PC-9 (cell line): ENCODE measurements around the gene TXNDC16. TPM values are rescaled to one million over a fixed set of nuclear protein-coding genes. Genes with fewer than 3 reads are reported as not detected.

ENCODE experiments used
- BruUV-seq: library from RNA; stranded (reverse); fragments of 400-500 nt; replicated peaks from 2 replicates; lab custom pipeline; 2021; lab: Mats Ljungman, UMichigan
- CTCF ChIA-PET: fragments of 300-600 bp; sonication (Branson Sonifier 250); formaldehyde crosslinking; loops from one replicate; lab custom pipeline; 2022; ENCODE audit warnings: antibody characterized with exemption; lab: Charles Lee
- POLR2A ChIA-PET: fragments of 300-600 bp; sonication (Branson Sonifier 250); formaldehyde crosslinking; loops from one replicate; lab custom pipeline; 2022; ENCODE audit warnings: antibody characterized with exemption; ENCODE audit not compliant: unreplicated experiment; lab: Charles Lee
- DNase-seq, 2 experiments: peaks; one replicate each; pipeline versions ENCODE4 v3.0.0 to v3.0.0-alpha.2; 2015 to 2022; ENCODE audit warnings: mixed read lengths in 1 of 2
- H2AFZ ChIP-seq: fragments of 200-600 bp; sonication (generic); 2 replicates; pipeline ENCODE4 v1.8.1; 2017; ENCODE audit warnings: antibody characterized with exemption
- H3F3A ChIP-seq: fragments of 200-600 bp; sonication (generic); 2 replicates; pipeline ENCODE4 v1.8.1; 2017; ENCODE audit warnings: antibody characterized with exemption, mild to moderate bottlenecking, low read depth; ENCODE audit not compliant: insufficient read depth
- H3K27ac ChIP-seq: fragments of 200-600 bp; sonication (generic); 2 replicates; pipeline ENCODE4 v1.6.1; 2016; ENCODE audit warnings: mixed run types
- H3K27me3 ChIP-seq: fragments of 200-600 bp; sonication (generic); 2 replicates; pipeline ENCODE4 v1.6.1; 2016; ENCODE audit warnings: low read depth, mixed run types; ENCODE audit not compliant: insufficient read depth
- H3K36me3 ChIP-seq: fragments of 200-600 bp; sonication (generic); 2 replicates; pipeline ENCODE4 v1.6.1; 2016; ENCODE audit warnings: low read depth, mixed run types
- H3K4me1 ChIP-seq: fragments of 200-600 bp; sonication (generic); replicated peaks from 2 replicates; pipeline ENCODE4 v1.6.1; 2016; ENCODE audit warnings: mixed run types; ENCODE audit not compliant: insufficient read depth
- H3K4me2 ChIP-seq: fragments of 200-600 bp; sonication (generic); 2 replicates; pipeline ENCODE4 v1.6.1; 2017; ENCODE audit warnings: mixed run types
- H3K4me3 ChIP-seq: fragments of 200-600 bp; sonication (generic); 2 replicates; pipeline ENCODE4 v1.6.1; 2016; ENCODE audit warnings: mixed run types
- H3K79me2 ChIP-seq: fragments of 200-600 bp; sonication (generic); 2 replicates; pipeline ENCODE4 v1.6.1; 2017; ENCODE audit warnings: low read depth, mixed run types
- H3K9me2 ChIP-seq: fragments of 200-600 bp; sonication (generic); 2 replicates; pipeline ENCODE4 v1.8.1; 2017; ENCODE audit warnings: mild to moderate bottlenecking; ENCODE audit not compliant: insufficient read depth
- H3K9me3 ChIP-seq: fragments of 200-600 bp; sonication (generic); 2 replicates; pipeline ENCODE4 v1.8.1; 2016; ENCODE audit warnings: low read depth; ENCODE audit not compliant: insufficient read depth
- H4K20me1 ChIP-seq: fragments of 200-600 bp; sonication (generic); 2 replicates; pipeline ENCODE4 v1.8.1; 2017; ENCODE audit not compliant: insufficient read depth
- EZH2 ChIP-seq: fragments of 200-600 bp; sonication (generic); IDR thresholded peaks from 2 replicates; pipeline ENCODE4 v1.8.0; 2017; ENCODE audit warnings: antibody characterized with exemption, low read depth
- intact Hi-C: fragments of 100-400 bp; cut with micrococcal nuclease; formaldehyde crosslinking; loops from one replicate; pipeline ENCODE4 v1.10.0; 2022; ENCODE audit not compliant: unreplicated experiment
- total RNA-seq: library from RNA; stranded (reverse); gene quantifications from 2 replicates; pipeline ENCODE4 v1.2.3, GENCODE V29; 2021
- TF ChIP-seq, protein P1 (sequence below): fragments of 200-600 bp; sonication (generic); conservative IDR thresholded peaks from 2 replicates; pipeline ENCODE4 v1.6.1; 2017; ENCODE audit warnings: mixed run types, antibody characterized with exemption, mild to moderate bottlenecking, moderate library complexity

The TXNDC16 gene
- total RNA-seq, 1 experiment from 2014 or later = 5.7 TPM

DNA sequence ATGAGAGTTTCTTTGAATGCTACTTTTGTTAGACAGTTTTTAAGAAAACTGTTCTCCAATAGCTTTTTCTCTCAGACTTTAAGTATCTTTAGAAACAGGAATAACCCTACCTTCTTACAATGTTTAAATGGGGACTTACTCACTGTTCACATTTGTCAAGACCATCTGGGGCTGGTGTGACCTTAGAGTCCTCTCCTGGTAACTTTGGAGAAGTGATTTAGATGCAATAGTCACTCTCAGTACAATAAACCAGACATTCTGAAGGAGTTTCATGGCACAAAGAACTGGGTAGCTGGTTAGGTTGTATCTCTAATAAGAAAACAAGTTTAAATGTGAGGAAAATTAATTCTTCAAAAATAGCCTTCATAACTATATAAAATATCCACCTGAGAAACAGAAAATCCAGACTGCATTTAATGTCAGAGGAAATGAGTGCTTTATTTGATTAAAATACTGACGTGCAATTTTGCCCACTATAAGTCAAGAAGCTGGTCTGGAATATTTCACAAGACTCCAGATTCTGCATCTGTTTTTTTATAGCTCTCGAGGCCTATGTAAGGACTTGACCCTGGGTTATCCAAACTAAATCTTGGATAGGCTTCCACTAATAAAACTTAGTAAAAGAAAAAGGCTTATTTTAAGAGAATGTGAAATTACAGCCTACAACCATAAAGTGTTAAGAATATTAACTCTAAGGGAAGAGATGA, 129.5 kb downstream of the TXNDC16 start:
- H3K79me2 ChIP-seq = no peaks in the 10 kb centered on the region
- no peak overlapping the region for H2AFZ ChIP-seq
- no TSS peak for BruUV-seq
- H3K9me3 ChIP-seq = 0 out of 2 replicates have a peak, but pooled peaks cover 2% of the 10 kb centered on the region
- H3K36me3 ChIP-seq = no peaks in the 10 kb centered on the region
- H4K20me1 ChIP-seq = no peaks in the 10 kb centered on the region
- no peak for DNase-seq
- ChIA-PET POLR2A (no interaction called here), CTCF (no interaction called here)
- H3K27ac ChIP-seq = no peak overlapping the region
- intact Hi-C loops = no loop called here
- H3K9me2 ChIP-seq = no peaks in the 10 kb centered on the region
- no peak for TF ChIP-seq EZH2
- TF ChIP-seq, protein P1, sequence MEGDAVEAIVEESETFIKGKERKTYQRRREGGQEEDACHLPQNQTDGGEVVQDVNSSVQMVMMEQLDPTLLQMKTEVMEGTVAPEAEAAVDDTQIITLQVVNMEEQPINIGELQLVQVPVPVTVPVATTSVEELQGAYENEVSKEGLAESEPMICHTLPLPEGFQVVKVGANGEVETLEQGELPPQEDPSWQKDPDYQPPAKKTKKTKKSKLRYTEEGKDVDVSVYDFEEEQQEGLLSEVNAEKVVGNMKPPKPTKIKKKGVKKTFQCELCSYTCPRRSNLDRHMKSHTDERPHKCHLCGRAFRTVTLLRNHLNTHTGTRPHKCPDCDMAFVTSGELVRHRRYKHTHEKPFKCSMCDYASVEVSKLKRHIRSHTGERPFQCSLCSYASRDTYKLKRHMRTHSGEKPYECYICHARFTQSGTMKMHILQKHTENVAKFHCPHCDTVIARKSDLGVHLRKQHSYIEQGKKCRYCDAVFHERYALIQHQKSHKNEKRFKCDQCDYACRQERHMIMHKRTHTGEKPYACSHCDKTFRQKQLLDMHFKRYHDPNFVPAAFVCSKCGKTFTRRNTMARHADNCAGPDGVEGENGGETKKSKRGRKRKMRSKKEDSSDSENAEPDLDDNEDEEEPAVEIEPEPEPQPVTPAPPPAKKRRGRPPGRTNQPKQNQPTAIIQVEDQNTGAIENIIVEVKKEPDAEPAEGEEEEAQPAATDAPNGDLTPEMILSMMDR = no peak
- H3K4me2 ChIP-seq = no peak overlapping the region
- H3K4me1 ChIP-seq = no peaks in the 10 kb centered on the region
- H3K27me3 ChIP-seq = no peaks in the 10 kb centered on the region
- H3F3A ChIP-seq = no peaks in the 10 kb centered on the region
- H3K4me3 ChIP-seq = no peak overlapping the region

DNA sequence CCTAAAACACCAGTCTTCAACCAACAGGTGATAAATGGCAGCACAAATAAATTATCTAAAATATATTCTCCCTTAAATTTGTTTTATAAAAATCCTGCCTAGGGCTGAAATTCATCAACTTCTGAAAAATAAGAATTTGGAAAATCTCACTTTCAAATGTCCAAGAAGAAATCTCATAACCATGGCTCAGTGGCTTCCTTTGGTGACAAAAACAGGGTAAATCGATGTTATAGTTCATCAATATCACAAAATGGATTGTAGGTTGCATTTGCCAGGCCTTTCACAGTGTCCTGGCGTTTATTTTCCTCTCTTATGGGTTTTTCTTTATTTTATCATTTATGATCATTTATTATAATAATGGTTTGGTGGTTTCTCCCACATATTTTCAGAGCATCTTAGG, 135.2 kb downstream of the TXNDC16 start:
- Histone ChIP-seq H3K9me2 (0 out of 2 replicates have a peak, but pooled peaks cover 6% of the 10 kb centered on the region), H3K4me1 (no peaks in the 10 kb centered on the region), H3F3A (no peaks in the 10 kb centered on the region), H3K27me3 (no peaks in the 10 kb centered on the region), H4K20me1 (no peaks in the 10 kb centered on the region), H3K4me2 (no peak overlapping the region), H3K79me2 (no peaks in the 10 kb centered on the region), H3K27ac (no peak overlapping the region), H3K4me3 (no peak overlapping the region), H3K36me3 (no peaks in the 10 kb centered on the region), H2AFZ (no peak overlapping the region), H3K9me3 (no peaks in the 10 kb centered on the region)
- BruUV-seq = no TSS peak
- ChIA-PET POLR2A (no interaction called here), CTCF (no interaction called here)
- no peak for DNase-seq
- intact Hi-C loops = no loop called here
- no peak for TF ChIP-seq EZH2
- TF ChIP-seq, protein P1 = no peak

DNA sequence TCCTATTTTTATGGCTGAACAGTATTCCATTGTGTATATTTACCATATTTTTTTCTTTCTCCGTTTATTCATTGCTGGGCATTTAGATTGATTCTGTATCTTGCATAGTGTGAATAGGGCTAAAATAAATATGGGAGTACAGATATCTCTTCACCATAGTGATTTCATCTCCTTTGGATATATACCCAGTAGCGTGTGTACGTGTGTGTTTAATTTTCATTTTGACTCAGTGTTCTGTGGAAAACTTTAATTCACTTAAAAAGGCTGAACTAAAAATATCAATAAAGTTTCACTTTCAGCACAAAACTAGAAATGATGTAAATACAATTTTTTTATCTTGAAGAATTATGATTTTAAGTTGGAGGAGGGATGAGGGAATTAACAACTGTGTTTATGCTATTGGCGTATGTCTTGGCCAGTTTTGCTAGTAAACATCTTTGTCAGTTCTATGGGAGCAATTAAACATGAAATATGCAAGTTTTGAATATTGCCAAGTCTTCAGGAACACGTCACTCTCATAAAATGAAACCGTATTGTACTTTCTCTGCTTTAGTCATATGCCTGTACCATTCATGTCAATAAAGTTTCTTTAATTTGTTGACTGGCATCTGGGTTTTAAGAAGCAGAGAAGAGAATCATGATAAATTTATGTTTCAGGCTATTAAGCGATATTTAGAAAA, 138.4 kb downstream of the TXNDC16 start:
- Histone ChIP-seq H3K36me3 (no peaks in the 10 kb centered on the region), H3K4me2 (no peak overlapping the region), H3K79me2 (no peaks in the 10 kb centered on the region), H3K27me3 (no peaks in the 10 kb centered on the region), H3F3A (no peaks in the 10 kb centered on the region), H2AFZ (no peak overlapping the region), H3K27ac (no peak overlapping the region), H3K9me2 (0 out of 2 replicates have a peak, but pooled peaks cover 6% of the 10 kb centered on the region), H3K9me3 (no peaks in the 10 kb centered on the region), H3K4me3 (no peak overlapping the region), H4K20me1 (no peaks in the 10 kb centered on the region), H3K4me1 (no peaks in the 10 kb centered on the region)
- BruUV-seq = no TSS peak
- POLR2A ChIA-PET = no interaction called here
- DNase-seq = no peak
- CTCF ChIA-PET = no interaction called here
- no peak for TF ChIP-seq EZH2
- TF ChIP-seq, protein P1 = no peak
- intact Hi-C loops = no loop called here
